ENCODE results near the gene NMNAT2.
A peak's percentile ranks its signal among the peaks of the same experiment; 100 is the strongest.

NMNAT2 gene

DNA sequence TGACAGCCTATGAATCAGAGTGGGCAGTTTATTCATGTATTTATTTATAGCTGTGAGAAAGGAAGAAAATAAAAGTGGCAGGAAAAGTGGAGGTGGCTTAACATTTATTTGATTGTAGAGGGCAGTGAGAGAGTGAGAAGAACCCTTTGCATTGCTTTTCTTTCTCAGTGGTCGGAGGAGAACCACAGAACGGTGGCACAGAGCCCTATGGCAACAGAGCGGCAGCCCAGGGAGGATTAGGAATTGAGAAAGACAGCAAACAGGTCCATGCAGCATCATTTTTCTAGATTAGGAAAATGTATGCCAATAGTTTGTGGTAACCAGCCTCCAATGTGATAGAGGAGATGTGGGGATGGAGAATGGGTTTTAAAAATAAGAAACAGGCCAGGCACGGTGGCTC is 53.1 kb downstream of the NMNAT2 start:
- no peak for DNase-seq (ENCODE audit: low spot score)

DNA sequence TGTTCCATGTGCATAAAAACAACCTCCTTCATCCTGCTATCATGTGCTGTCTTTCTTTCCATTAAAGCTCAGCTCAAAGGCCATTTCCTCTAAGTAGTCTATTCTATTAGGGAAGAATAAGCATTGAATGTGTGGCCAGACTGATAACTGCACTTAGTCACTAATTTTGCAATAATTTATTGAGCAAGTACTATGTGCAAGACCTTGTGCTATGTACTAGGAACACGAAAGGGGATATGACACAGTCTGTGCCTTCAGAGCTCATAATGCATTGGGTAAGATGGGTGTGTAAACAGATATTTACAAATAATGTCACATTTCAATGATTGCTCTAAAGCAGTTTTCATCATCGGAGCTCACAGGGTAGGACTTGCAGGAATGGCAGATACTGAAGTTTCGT is 54.2 kb downstream of the NMNAT2 start:
- DNase-seq (ENCODE audit: low spot score): no peak

DNA sequence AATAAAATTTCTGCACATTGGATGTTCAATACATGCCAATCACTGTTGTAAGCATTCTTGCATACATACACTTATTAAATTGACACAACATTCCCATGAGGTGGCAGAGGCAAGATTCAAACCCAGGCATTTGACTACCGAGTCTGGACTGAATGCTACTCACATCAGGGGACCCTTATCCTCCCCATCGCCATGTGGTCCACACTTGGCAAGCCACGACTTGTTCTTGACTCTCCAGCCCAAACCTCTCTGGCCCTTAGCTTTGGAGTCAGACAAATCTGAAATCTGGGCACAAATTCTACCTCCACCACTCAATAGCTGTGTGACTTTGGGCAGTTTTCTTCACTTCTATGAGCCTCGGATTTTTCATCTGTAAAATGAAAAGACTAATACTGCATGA is 57.1 kb downstream of the NMNAT2 start:
- no peak for DNase-seq (ENCODE audit: low spot score)

DNA sequence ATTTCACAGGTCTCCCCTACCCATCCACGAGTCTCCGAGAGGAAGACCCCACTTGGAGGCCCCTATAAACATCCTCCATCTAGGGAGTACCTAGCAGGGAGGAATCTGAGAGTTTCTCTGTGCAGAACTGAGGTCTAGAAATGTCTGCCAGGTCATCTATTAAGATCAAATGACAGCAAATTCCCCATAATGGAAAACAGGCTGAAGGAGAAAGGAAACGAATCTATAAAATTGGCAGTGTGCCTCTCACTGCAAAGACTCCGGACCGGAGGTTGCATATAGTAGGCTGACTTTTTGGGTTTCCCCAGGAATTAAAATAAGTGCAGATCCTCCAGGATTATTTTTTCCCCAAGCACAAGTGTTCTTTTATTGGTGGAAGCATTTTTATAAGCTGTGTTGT is 57.7 kb downstream of the NMNAT2 start:
- no peak for DNase-seq (ENCODE audit: low spot score)

DNA sequence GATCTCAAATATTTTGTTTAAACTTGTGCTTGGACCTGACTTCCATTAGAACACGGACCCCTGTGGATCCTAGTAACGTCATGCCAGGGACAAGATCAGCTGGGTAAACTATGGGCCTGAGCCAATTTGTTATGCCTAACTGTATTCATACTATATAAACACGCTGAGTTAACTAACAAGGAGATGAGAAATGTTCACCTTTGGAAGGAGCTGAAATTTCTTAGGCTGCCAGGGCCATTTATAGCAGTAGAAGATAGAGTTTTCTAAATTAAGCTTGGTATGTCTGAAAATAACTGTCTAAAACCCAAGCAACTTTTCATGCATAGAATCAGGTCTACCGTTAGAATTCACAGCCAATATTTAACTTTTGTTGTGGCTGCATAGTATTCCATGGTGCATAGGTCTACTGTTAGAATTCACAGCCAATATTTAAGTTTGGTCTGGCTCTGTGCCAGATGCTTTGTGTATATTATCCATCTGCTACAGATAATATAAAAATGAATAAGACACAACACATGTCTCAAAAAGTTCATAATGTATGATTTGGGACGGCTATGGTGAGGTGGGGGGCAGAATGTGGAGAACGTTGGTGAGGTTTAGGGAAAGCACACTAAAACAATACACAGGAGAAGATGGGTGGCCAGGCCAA is 61.5 kb downstream of the NMNAT2 start:
- DNase-seq (ENCODE audit: low spot score): no peak

DNA sequence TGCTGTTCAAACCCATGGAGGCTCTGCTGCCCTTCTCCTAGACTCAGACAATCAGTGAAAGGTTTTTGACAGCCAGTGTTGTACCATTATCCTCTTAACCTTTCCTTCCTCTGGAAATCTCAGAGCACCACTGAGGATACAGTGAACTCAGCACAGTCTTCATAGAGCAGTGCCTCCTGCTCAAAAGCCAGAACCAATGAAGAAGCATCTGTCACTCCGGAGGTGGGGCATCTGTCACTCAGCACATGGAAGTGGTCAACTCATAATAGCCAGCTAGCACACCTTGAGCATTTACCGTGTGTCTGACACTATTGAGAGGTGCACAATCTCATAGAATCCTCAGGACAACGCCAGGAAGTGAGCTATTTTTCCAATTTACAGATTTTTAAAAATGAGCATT is 62.4 kb downstream of the NMNAT2 start:
- DNase-seq (ENCODE audit: low spot score): no peak

DNA sequence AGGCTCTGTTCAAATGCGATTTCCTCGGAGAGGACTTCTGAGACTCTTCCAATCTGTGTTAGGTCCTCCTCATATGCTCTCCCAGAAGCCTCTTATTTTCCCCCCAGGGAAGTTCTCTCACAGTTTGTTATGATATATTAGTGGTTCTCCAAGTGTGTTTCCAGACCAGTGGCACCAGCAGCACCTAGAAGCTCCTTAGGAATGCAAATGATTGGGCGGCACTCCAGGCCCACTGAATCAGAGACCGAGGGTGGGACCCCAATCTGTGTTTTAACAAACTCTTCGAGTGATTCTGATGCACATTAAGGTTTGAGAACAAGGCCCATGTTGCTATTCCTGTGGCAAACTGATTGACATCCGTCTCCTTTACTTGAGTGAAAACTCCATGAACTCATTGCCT is 63.0 kb downstream of the NMNAT2 start:
- DNase-seq (ENCODE audit: low spot score): no peak

DNA sequence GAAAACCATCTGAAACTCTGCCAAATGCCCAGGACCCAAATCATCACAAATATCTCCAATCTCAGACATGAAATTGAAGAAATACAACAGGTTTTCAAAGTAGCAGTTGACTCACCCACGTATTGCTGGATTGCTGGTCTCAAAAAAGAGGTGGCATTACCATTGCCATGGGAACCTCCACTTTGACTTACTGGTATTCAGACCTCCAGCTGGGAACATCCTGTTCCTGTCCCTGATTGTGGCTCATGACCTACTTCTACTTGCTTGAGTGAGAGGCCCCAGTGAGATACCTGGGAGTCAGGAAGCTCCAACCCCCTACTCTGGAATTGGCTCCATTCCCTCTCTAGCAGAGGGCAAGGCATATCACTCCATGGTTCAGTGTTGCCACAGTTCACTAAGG is 64.6 kb downstream of the NMNAT2 start:
- DNase-seq (ENCODE audit: low spot score): no peak

DNA sequence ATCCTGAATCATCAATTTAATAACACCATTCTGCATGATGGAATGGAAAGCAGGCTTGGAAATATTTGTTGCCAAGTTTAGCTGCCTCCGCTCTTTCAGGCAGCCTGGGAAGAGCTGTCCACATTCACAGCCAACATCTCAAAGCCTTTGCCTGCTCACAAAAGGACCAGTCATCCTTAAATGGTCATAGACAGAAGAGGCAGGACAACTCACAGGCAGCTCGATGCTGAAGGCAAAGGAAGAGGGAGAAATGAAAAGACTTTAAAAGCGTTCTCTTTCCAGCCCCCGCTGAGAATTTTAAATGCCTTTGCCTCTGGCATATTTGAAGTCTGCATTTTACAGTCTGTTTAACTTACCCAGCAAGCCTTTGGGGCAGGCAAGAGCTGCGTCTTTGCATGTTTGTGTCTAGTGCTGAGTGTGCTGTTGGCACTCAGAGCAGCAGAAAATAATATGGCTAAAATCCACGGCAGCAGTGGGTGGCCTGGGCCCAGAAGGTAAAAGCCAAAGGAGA is 68.9 kb downstream of the NMNAT2 start:
- DNase-seq (ENCODE audit: low spot score): peak; percentile 81

DNA sequence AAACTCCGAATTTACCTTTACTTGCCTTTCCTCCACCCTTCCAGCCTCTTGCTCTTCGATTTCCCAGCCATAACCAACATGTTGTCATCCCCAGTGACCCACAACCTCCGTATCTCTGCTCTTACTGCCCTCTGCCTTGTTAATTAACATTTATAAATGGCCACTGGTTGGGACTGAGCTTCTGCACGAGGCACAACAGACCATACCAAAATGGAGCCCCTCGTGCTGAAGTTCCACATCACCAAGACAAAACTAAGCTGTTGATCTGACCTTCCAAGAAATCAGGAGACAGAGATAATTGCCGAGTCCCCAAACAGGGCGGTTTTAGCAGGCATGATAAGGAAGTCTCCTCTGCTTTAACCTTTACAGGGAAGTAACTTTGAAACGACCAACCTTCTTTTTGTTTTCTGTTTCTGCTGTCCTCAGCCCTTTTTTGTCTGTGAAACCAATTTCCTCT is 71.9 kb downstream of the NMNAT2 start:
- DNase-seq (ENCODE audit: low spot score): no peak

DNA sequence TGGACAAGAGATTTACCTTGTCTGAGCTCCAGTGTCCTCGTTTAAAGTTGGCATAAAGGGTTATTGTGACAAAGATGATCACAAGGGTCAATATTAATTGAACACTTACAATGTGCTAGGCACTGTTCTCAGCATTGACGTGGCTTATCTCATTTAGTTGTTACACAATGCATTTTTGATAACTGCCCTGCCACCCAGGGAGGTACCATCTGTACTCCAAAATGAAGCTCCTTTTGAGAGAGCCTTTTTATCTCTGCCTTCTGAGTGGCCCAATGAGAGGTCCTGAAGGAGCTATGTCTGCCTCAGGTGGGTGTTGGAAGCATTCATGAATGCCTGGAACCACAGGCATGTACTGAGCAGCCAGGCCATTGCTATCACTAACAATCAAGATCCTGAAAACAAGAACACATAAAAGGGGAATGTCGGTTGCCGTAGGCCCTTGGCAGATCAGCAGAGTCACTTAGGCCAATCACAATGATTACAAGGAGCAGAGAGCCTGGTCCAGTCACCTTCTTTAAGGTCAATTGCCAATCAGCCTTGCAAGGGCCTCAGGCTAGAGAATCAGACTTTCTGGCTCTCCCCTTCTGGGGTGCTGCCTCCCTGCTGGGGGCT is 78.5 kb downstream of the NMNAT2 start:
- DNase-seq (ENCODE audit: low spot score): no peak

DNA sequence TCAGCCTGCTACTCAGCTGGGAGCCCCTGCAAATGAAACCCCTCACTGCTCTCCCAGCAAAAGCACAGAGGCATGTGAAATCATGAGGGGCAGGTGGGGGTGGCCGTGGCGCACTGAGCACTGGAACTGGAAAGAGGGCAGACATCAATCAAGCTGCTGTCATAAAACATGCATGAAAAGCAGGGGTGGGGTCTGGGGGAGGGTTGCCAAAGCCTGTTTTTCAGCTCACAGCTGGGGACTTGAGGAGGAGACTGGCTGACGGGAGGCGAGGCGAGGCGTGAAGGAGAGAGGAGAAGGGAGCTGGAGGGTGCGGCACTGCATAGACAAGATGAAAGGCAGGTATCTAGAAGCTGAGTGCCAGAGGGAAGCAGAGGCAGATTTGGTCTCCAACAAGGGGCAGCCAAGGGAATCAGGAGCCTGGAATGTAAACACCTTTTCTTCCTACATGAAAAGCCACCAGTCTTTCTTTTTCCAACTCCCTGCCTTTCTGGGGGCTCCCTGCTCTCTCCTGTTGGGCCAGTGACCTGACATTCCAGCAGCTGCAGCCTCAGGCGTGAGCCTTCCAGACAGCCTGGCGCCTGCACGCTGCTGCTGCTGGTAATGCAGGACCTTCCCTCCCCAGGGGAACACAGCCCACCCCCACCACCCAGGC is 87.0 kb downstream of the NMNAT2 start:
- no peak for DNase-seq (ENCODE audit: low spot score)

DNA sequence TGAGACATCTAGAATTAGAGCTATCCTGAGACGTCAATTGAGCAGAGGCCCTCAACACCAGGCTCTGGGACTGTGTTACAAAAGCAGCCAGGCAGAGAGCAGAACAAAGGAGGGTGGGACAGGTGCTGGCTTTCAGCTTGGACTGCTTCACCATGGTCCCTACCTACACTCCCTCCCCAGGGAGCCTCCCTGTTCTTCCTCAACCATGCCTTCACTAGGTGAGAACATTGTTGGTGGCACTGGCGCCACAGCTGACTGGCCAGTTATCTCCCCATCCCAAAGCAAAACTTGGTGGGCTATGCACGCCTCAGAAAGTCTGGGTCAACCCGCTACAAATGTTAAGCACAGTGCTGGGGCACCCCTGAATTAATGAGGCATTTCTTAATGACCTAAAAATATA is 87.8 kb downstream of the NMNAT2 start:
- DNase-seq (ENCODE audit: low spot score): no peak

DNA sequence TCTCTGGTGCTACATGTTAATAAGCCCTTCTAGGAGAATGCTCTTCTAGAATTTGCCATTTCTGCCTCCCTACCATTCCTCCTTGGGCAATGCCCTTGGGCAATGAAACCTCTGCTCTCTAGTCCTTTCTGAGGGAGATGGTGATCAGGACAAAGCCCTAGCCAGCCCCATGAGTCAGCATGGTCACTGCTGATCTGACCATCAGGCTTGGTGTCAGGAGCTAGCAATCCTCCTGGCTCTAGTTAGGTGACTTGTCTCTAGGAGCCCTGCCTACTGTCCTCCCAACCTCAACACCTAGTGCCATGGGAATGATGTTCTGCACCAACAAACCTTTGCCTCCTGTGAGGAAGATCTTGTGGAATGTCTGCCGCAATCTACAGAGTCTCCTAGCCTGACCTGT is 89.8 kb downstream of the NMNAT2 start:
- no peak for DNase-seq (ENCODE audit: low spot score)

DNA sequence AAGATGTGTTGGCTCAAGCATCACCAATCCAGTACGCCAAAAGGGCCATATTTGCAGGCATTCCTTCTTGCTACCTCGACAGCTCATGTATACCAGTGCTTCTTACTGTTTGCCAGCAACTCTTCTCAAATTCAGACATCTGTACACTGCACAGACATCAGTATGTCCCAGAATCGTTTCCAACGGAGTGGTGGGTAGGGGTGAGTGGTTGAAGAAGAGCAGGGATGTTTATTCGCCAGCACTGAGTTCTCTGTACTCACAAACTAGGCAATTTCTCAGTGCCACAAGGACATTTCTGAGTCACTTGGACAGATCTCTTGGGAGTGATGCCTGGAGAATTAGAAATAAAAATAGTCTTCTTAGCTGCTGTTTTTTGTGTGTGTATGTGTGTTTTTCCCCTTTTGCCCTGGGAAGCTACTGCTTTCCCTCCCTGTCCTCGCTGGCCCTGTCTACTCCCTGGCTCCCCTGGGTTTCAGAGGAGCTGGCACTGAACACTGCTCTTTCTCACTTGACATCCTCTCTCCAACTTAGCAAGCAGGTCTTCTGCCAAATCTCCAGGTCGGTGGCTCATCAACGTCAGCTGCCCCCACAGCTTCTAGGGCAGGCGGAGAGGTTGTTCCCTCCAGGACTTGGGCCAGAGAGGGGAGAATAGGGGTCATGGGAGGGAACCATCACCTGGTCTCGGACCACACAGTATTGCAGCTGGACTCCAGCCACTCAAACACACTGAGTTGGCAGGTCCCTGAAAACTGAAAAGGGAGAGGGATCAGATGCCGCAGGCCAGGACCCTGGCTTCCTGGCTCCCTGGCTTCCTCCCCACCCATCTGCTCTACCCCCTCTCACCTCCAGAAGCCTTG is 90.5 kb downstream of the NMNAT2 start:
- peak; percentile 40 for DNase-seq (ENCODE audit: low spot score)

DNA sequence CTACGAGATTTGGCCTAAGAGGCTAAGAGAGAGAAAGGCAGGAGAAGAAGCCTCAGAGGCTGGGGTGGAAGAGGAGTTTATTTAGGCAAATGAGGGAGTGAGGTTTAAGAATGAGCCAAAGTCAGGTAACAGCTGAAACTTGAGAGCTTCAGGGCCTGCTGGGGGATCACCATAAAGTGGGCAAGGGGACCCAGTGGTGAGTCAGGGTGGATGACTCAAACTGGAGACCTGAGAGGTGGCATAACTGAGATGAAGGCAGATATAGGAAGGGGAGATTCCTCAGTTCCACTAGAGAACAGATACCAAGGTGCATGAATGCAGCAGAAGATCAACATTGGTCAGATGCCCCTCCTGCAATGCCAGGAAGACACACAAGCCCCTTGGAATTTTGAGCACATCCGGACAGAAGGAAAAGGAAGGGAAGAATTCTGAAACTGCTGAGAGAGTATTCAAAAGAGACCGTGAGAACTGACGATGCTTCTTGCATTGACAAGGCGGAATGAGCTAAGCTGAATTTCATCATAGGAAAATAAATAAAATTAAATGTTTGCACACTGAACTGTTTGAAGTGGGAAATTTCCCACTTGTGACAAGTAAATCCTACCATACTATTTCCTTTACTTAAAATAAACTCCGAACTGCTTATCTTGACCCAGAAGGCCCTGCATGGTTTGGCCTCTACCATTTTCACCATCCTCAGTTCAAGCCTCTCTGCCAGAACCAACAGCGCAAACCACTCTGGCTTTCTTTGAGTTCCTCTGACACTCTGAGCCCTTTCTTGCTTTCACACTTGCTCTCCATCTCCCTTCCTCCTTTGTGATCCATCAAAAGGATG is 94.1 kb downstream of the NMNAT2 start:
- DNase-seq (ENCODE audit: low spot score): no peak

DNA sequence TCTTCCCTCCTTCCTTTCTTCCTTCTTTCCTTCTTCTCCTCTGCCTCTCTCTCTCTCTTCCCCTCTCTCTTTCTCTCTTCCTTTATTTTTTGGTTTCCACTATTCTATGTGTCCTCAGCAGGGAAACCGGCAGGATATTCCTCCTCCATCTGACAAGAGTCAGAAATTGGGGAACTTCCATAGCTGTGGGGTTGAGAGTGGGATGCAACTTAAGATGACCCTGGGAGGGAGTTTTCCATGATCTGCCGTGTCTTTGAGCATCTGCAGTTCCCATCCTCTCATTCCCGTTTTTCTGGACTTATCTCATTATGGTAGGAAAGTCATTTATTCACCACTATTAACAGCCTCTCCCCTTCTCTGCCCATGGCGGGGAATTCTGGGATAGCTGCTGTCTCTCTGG is 98.6 kb downstream of the NMNAT2 start:
- DNase-seq (ENCODE audit: low spot score): no peak

DNA sequence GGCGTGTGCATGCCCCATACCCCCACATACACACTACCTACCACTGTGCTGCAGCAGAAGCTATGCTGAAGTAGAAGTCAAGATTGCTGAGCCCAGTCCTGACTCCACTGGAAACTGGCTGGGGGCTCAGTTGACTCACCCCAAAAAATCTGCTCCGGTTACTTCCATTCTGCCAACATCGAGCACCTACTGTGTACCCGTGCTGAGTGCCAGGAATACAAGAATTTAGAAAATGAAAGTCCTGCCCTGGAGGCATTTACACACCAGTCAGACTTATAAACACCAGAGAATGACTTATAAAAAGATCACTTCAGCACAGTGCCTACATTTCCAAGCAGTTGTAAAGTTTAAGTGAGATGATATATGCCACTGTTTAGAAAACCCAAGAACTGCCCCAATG is 99.1 kb downstream of the NMNAT2 start:
- no peak for DNase-seq (ENCODE audit: low spot score)

DNA sequence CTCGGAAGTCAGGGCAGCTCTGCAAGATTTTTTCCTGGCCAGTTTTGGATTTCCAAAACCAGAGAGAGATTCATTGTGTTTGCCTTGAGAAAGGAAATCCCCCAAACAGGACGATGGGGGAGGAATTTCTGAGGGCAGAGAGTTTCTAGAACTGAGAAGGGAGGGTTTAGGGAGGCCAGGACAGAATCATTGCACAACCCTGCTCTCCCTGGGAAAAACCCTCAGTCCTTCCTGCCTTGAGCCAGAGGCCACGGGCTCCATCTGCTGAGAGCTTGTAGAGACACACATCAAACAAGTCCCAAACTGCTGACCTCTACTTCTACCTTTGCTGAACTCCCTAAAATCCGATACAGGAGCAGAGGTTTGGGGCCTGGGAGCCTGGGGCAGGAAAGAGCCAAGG is 99.7 kb downstream of the NMNAT2 start:
- peak; percentile 26 for DNase-seq (ENCODE audit: low spot score)

DNA sequence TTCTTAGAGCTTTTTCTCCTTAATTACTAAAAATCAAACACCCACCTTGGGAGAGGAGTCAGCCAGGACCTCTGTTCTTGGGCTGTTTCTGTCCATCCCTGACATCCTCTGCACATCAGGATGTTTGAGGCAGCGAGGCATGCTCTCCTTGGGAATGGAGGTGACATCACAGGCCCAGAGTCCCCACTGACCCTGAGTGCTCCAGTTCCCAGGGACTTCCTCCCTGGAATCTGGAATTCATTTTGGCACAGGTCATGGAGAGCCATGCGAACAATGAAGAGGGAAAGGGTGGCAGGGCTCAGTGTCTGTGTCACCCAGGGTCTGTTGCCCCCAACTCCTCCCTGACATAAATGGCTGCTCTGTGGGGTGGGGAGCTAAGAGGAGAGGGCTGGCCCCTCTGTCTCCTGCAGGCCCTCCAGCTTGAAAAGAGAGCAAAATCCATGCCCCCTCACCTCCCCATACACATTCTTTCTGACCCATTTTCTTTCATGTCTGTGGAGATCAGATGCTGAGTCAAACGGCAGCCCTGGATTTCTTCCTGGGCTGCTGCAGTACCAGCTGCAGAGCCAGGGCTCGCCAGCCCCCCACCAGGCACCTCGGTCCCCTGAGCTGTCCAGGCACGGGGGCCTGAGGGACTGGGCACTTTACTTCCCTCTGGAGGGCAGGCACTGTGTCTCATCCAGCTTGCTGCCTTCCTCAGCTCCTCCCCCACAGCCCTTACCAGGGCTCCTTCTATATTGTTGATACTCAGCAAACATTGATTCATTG is 102.0 kb downstream of the NMNAT2 start:
- no peak for DNase-seq (ENCODE audit: low spot score)

DNA sequence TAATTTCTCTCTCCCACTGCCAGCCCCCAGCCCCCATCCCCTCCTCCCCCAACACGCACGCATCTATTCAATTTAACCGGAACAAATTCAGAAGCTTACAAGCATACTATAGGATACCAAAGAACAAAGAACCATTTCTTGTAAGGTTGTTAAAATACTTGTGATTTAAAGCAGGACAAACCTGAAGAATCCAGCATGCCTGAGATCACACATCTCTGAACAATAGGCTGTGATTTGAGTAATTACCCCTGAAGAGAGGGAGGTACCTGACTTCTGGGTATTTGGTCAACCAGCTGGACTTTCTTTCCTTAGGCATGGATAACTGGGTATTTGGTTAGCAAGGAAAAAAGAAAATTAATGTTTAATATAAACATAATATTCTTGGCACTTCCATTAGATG is 105.1 kb downstream of the NMNAT2 start:
- no peak for DNase-seq (ENCODE audit: low spot score)

Measured in pons (tissue), 1 donor.